RCC 7860 (cell line): ENCODE data around the gene PSG7.
"Not testable (repeated sequence)": the region's sequence is repeated elsewhere in the genome, so short reads cannot be mapped to it uniquely, and the experiment has no call there.

Experiments used
- DNase-seq: peaks from one replicate; pipeline ENCODE4 v3.0.0-alpha.2; 2015; ENCODE audit warnings: low spot score
- FAIRE-seq: peaks from 2 replicates; lab custom pipeline; 2012; peaks lifted over from hg19 to GRCh38; lab: Jason Lieb, UNC

PSG7 gene

DNA sequence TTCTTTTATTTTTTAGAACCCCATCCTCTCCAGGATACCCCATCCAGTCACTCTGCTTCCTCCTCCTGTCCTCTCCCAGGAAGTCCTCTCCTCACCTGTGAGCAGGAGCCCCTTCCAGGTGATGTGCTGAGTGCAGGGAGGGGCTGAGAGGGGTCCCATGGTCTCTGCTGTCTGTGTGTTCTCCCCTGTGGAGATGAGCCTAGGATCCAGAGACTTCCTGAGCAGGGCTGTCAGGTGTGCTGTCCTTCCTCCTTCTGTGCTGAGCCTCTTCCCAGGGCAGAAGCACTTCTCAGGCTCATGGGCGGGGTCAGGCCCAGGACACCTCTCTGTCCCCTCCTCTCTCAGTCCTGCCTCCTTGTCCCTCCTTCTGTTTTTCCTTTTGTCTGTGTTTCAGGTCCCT, 19.4 kb downstream of the PSG7 start, which contains the start of gene PSG6:
Gene PSG6 (minus strand): TSS at position 261 of the 400 bp plus-strand sequence. CDS start 102 bp downstream, at position 159.
- not testable (repeated sequence) for FAIRE-seq, DNase-seq

DNA sequence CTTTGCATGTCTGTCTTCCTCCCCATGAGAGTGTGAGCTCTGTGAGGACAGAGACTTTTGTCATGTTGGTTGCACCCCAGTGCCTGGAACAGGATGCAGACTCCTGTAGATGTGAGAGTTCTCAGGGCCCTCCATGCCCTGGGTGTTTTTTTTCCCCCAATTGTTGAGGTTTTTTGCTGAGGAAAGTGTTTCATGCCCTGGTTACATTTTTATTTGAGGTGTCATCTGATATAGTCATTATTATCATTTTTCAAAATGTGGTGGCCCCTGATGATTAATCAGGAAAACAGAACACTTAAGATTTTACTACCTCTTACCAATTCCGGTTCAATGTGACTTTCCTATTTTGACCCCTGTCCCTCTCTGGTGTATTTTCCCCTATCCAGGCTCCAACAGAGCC, 20.1 kb downstream of the PSG7 start:
- DNase-seq, FAIRE-seq: not testable (repeated sequence)

- not testable (repeated sequence) for DNase-seq, FAIRE-seq
Measured at GRCh38 chr19:42913516-42913915, 23.5 kb downstream of the PSG7 start.

- not testable (repeated sequence) for FAIRE-seq, DNase-seq
Measured at GRCh38 chr19:42912941-42913340, 24.1 kb downstream of the PSG7 start.

- FAIRE-seq, DNase-seq: not testable (repeated sequence)
Measured at GRCh38 chr19:42911731-42912130, 25.3 kb downstream of the PSG7 start.

GRCh38 chr19:42906162-42906561, 30.8 kb downstream of the PSG7 start:
- not testable (repeated sequence) for FAIRE-seq

DNA sequence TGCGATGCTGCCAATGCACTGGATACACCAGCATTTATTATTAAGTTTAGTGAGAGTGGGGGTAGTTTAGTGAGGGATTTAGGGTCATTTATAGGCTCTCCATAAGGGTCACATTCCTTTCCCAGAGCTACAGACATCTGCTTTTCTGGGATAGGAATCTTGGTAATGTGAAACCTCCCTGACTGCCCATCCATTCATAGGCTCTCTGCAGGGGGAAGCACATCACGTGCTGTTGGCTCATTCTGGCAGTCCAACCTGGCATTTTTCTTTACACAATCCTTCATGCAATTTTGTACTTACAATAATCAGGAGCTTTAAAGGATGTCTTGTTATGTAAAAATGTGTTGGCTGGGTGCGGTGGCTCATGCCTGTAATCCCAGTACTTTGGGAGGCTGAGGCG, 36.4 kb downstream of the PSG7 start:
- not testable (repeated sequence) for FAIRE-seq, DNase-seq

More at GRCh38 chr19:42906162-42906561, 30.8 kb downstream of the PSG7 start:
- not testable (repeated sequence) for DNase-seq

GRCh38 chr19:42899674-42900073, 37.3 kb downstream of the PSG7 start:
- not testable (repeated sequence) for FAIRE-seq, DNase-seq

GRCh38 chr19:42899110-42899509, 37.9 kb downstream of the PSG7 start:
- not testable (repeated sequence) for FAIRE-seq
- DNase-seq: peak; percentile 25

DNA sequence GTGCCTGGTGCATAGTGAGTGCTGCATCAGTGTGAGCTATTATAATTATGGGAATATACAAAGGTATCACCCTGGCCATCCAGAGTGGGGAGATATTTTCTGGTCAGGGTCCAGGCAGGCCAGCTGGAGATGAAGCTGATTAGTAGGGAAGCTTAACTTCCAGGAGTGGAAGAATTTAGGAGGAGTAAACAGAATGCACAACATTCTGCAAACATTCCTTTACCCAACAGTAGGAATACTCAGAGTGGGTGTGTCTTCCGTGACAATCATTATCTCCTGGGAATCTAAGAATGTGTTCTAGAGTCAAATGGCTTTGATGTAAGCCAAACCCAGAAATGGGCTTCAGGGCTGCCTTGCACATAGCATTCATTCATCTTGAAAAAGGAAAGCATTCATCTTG, 38.4 kb downstream of the PSG7 start:
- not testable (repeated sequence) for FAIRE-seq, DNase-seq

DNA sequence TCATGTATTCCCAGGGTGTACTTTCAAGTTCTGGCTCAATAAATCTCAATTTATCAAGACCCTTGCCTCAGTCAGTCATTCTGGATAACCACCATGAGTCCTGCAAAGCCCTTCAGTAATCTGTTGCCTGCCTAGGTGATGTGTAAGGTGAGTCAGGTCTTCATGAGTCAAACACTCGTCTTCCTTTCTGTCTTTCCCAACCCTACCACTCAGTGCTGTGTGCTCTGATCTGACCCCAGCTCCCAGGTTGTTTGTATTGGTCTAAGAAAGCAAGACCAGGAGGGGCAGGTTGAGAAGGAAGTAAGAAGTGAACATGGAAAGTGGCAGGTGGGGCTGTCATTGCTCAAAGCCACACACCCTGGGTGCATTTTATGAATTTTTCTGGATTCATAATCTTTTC, 39.3 kb downstream of the PSG7 start:
- peak; percentile 45 for DNase-seq
- not testable (repeated sequence) for FAIRE-seq

DNA sequence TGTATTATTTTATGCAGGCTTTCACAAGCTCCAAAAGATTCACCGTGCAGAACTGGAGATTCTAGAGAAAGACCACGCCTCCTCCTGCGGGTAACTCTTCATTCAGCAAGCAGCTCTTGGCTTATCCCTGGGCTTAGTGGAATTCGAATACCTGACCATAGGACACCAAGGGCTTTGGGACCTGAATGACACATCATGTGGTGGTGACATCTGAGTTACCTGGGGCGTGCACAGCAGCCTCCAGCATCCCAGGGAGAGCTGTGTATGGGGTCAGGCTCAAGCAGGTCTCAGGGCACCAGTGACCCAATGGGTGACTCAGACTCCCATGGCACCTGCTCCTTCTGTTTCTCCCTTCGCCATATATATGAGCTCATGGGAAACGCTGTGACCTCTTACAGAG, 46.6 kb downstream of the PSG7 start:
- not testable (repeated sequence) for FAIRE-seq, DNase-seq

GRCh38 chr19:42887876-42888445, 49.0 kb downstream of the PSG7 start:
- peak; percentile 62 for FAIRE-seq
- DNase-seq: not testable (repeated sequence)

DNA sequence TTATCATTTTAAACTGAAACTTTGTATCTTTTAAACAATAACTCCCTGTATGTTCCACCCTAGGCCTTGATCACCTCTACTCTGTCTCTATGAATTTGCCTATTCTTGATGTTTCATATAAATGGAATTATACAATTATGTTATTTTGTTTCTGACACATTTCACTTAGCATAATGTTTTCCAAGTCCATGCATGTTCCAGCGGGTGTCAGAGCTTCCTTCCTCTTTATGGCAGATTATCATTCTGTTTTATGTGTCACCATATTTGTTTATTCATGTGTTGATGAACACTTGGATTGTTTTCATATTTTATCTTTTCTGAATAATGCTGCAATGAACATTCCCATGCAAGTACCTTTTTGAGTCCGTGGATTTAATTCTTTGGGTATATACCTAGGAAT, 54.3 kb downstream of the PSG7 start:
- not testable (repeated sequence) for DNase-seq, FAIRE-seq

- DNase-seq, FAIRE-seq: not testable (repeated sequence)
Measured at GRCh38 chr19:42882010-42882409, 55.0 kb downstream of the PSG7 start.

DNA sequence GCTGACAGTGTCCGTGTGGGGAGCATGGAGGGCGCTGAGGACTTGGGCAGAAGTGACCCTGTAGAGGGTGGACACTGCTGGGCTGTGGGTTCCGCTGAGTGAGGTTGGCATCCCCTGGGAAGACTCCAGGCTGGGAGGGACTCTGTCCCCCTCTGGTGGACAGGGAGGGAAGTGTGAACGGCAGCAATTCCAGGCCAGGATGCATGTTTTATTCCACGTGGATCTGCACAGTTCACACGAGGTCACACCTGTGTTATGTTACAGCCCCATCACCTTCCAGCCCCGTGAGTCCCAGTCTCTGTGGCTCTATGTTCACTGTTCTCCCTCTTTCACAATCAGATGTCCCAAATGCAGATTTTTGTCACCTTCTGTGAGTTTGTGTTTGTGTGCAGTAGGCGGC, 55.7 kb downstream of the PSG7 start:
- not testable (repeated sequence) for FAIRE-seq, DNase-seq

DNA sequence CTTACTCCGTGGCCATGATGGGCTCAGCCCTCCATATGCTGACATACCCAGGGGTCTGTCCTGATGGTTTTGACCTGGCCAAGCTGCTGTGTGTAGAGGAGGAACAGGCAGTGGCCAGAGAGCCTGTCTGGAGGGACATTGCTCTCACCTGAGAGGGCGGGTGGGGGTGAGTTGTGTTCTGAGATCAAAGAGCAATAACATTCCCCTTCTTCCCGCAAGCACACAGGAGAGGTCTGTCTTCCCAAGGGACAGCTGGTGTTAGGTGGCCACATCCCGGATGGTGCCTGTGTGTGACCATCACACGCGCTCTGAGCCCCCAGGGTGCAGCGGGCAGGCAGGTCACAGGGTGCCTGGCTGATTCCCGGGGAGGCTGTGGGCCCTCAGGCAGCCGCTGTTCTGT, 56.4 kb downstream of the PSG7 start:
- DNase-seq, FAIRE-seq: not testable (repeated sequence)

DNA sequence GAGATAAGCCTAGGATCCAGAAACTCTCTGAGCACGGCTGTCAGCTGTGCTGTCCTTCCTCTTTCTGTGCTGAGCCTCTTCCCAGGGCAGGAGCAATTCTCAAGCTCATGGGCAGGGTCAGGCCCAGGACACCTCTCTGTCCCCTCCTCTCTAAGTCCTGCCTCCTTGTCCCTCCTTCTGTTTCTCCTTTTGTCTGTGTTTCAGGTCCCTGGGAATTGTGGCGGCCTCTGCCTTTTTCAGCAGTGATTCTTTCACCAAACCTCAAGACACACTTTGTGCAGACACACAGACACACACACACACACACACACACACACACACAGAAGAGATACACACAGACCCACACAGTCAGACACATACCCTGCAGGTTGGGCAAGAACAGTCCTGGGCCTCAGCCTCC, 57.4 kb downstream of the PSG7 start, which contains the start of gene PSG1:
Gene PSG1 (minus strand): TSS at position 101 of the 400 bp plus-strand sequence. CDS start 132 bp downstream, outside the sequence.
- no peak for FAIRE-seq

DNA sequence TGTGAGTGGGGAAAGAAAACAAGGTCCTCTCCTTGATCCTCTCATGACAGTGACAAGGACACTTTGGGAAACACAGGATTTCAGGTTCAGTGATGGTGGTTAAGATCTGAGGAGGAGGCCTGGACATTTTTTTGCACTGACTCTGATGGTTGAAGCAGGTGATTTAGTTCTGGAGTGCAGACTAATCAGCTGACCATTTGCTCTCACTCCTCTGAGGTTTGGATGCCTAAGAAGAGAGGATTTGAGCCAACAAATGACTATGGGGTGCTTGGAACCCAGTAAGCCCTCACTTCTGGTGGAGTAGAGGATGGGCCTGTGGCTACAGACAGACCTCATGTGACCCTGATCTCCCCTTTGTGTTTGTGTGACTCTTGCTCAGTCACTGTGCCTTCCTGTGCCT, 60.4 kb downstream of the PSG7 start:
- FAIRE-seq: peak; percentile 72
- peak; percentile 78 for DNase-seq

More for the DNA sequence above, 57.4 kb downstream of the PSG7 start, which contains the start of gene PSG1:
- no peak for DNase-seq

- FAIRE-seq: peak; percentile 29
- peak; percentile 65 for DNase-seq
Measured at GRCh38 chr19:42875881-42876280, 61.1 kb downstream of the PSG7 start.

- DNase-seq: peak; percentile 71
- FAIRE-seq: peak; percentile 89
Measured at GRCh38 chr19:42874901-42875813, 61.9 kb downstream of the PSG7 start.
